HuH-7 (cell line): ENCODE measurements around the gene RSBN1.
"Not testable (repeated sequence)": the region's sequence is repeated elsewhere in the genome, so short reads cannot be mapped to it uniquely, and the experiment has no call there.

Source experiments
- DNase-seq: peaks from one replicate; pipeline ENCODE4 v3.0.0; 2011; ENCODE audit warnings: low spot score

RSBN1 gene

GRCh38 chr1:113742515-113742914 lies 69.8 kb downstream of the RSBN1 start:
- no peak for DNase-seq

- DNase-seq, result no peak
These were observed 77.8 kb downstream of the RSBN1 start for GRCh38 chr1:113734357-113735055.

GRCh38 chr1:113732802-113733201 lies 79.5 kb downstream of the RSBN1 start:
- no peak for DNase-seq

- DNase-seq, result no peak
These were observed 91.3 kb downstream of the RSBN1 start for GRCh38 chr1:113721010-113721409.

- not testable (repeated sequence) for DNase-seq
These were observed 93.7 kb downstream of the RSBN1 start for GRCh38 chr1:113718621-113719020.

GRCh38 chr1:113717506-113717905 lies 94.8 kb downstream of the RSBN1 start:
- not testable (repeated sequence) for DNase-seq

GRCh38 chr1:113714606-113715269 lies 97.5 kb downstream of the RSBN1 start:
- no peak for DNase-seq
